ENCODE data around the gene NFE2L3. TPM values are rescaled to one million over a fixed set of nuclear protein-coding genes. Genes with fewer than 3 reads are reported as not detected.

The NFE2L3 gene
- total and polyA plus RNA-seq, 2 donors from 2014 or later: 5.2 to 12.5 TPM

DNA sequence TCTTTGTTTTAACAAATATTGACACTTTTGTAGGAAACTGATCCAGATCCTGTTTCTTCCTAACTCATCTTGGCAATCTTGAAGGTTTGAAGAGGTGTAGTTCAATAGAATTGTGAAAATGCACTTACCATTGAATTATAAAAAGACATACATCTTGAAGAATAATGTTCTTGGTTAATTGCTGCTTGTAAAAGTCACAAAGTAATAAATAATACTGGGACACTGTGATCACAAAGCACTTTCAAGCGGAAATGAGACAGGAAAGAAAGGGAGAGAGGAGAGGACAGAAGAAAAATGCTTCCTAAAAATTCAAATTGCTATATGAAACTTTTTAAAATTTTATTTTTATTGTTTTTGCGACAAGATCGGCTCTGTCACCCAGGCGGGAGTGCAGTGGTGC is 15.2 kb upstream of the NFE2L3 start:
- Histone ChIP-seq H3K27me3 (ENCODE audit: control insufficient read depth, insufficient read depth, low read length) (no peaks in the 10 kb centered on the region), H3K4me3 (ENCODE audit: low read length in 3 of 3) (no peak overlapping the region), H3K9ac (ENCODE audit: low read length in 3 of 3) (no peak overlapping the region), H3K4me1 (ENCODE audit: control insufficient read depth in 2 of 3, insufficient read depth in 2 of 3, low read depth in 1 of 3, low read length in 3 of 3) (no peaks in the 10 kb centered on the region), H3K27ac (ENCODE audit: low read depth in 2 of 2, low read length in 2 of 2) (no peak overlapping the region), H3K9me3 (ENCODE audit: control insufficient read depth in 2 of 3, insufficient read depth in 1 of 3, low read length in 3 of 3) (peaks cover 0 to 8% (median 0%) of the 10 kb centered on the region in 3 donors), H3K36me3 (ENCODE audit: control insufficient read depth in 2 of 3, insufficient read depth in 3 of 3, low read length in 3 of 3) (no peaks in the 10 kb centered on the region)
- intact Hi-C loops (cut with DNase I): no loop called here
- DNase-seq: no peak
- no peak for FAIRE-seq
- TF ChIP-seq, protein P1, sequence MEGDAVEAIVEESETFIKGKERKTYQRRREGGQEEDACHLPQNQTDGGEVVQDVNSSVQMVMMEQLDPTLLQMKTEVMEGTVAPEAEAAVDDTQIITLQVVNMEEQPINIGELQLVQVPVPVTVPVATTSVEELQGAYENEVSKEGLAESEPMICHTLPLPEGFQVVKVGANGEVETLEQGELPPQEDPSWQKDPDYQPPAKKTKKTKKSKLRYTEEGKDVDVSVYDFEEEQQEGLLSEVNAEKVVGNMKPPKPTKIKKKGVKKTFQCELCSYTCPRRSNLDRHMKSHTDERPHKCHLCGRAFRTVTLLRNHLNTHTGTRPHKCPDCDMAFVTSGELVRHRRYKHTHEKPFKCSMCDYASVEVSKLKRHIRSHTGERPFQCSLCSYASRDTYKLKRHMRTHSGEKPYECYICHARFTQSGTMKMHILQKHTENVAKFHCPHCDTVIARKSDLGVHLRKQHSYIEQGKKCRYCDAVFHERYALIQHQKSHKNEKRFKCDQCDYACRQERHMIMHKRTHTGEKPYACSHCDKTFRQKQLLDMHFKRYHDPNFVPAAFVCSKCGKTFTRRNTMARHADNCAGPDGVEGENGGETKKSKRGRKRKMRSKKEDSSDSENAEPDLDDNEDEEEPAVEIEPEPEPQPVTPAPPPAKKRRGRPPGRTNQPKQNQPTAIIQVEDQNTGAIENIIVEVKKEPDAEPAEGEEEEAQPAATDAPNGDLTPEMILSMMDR (IDR thresholded peaks at IDR 0.05; ENCODE audit: borderline replicate concordance, extremely low read depth, insufficient read depth): no peak

DNA sequence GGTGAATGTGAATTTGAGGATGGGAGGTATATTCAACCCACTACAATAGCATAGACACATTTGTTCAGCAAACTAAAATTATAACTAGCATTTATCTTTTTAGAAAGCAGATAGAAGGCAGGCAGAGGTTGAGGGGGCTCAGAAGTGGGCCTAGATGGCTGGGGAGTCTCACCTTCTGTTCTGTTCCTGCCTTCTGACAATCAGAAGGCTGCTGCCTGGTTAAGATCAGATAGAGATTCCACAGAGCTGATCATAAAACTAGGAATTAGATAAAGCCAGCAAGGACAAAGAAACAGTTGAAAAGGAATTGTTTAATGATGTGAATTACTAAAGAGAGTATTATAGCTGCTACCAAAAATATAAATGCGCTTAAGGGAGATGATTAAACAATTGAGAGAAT is 11.6 kb upstream of the NFE2L3 start:
- no peaks in the 10 kb centered on the region for H3K4me1 ChIP-seq (ENCODE audit: control insufficient read depth in 2 of 3, insufficient read depth in 2 of 3, low read depth in 1 of 3, low read length in 3 of 3)
- H3K9me3 ChIP-seq (ENCODE audit: control insufficient read depth in 2 of 3, insufficient read depth in 1 of 3, low read length in 3 of 3): peaks cover 0 to 7% (median 0%) of the 10 kb centered on the region in 3 donors
- DNase-seq: no peak
- no peaks in the 10 kb centered on the region for H3K27me3 ChIP-seq (ENCODE audit: control insufficient read depth, insufficient read depth, low read length)
- FAIRE-seq: no peak
- TF ChIP-seq, protein P1 (IDR thresholded peaks at IDR 0.05; ENCODE audit: borderline replicate concordance, extremely low read depth, insufficient read depth): no peak
- intact Hi-C loops (cut with DNase I): no loop called here
- H3K9ac ChIP-seq (ENCODE audit: low read length in 3 of 3): no peak overlapping the region
- H3K27ac ChIP-seq (ENCODE audit: low read depth in 2 of 2, low read length in 2 of 2): no peak overlapping the region
- H3K36me3 ChIP-seq (ENCODE audit: control insufficient read depth in 2 of 3, insufficient read depth in 3 of 3, low read length in 3 of 3): no peaks in the 10 kb centered on the region
- no peak overlapping the region for H3K4me3 ChIP-seq (ENCODE audit: low read length in 3 of 3)

DNA sequence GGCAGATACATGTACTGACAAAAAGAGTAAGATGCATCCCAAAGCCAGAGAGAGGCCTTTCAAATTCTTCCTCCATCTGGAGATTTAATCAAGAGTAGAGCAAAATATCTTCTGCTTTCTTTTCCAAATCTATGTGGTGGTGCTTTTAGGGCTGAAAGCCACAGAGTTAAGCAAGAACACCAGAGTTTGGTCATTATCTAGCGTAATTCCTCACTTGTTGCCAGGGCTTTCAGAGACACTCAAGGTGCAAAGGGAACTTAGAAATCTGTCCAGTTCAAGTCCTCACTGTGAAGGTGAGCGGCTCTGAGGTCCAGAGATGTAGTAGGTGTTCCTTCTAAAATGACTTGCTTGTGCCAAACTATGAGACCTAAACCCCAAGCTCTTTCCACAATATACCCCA is 10.9 kb upstream of the NFE2L3 start:
- FAIRE-seq: no peak

More for the DNA sequence above, 10.9 kb upstream of the NFE2L3 start:
- no peaks in the 10 kb centered on the region for H3K36me3 ChIP-seq (ENCODE audit: control insufficient read depth in 2 of 3, insufficient read depth in 3 of 3, low read length in 3 of 3)
- no peaks in the 10 kb centered on the region for H3K27me3 ChIP-seq (ENCODE audit: control insufficient read depth, insufficient read depth, low read length)
- H3K9me3 ChIP-seq (ENCODE audit: control insufficient read depth in 2 of 3, insufficient read depth in 1 of 3, low read length in 3 of 3): no peaks in the 10 kb centered on the region
- TF ChIP-seq, protein P1 (IDR thresholded peaks at IDR 0.05; ENCODE audit: borderline replicate concordance, extremely low read depth, insufficient read depth): no peak
- H3K4me3 ChIP-seq (ENCODE audit: low read length in 3 of 3): no peak overlapping the region
- no peak overlapping the region for H3K9ac ChIP-seq (ENCODE audit: low read length in 3 of 3)
- no peak overlapping the region for H3K27ac ChIP-seq (ENCODE audit: low read depth in 2 of 2, low read length in 2 of 2)
- H3K4me1 ChIP-seq (ENCODE audit: control insufficient read depth in 2 of 3, insufficient read depth in 2 of 3, low read depth in 1 of 3, low read length in 3 of 3): no peaks in the 10 kb centered on the region
- intact Hi-C loops (cut with DNase I): no loop called here
- no peak for DNase-seq
